ENCODE results near the gene TGM2.

TGM2 gene

DNA sequence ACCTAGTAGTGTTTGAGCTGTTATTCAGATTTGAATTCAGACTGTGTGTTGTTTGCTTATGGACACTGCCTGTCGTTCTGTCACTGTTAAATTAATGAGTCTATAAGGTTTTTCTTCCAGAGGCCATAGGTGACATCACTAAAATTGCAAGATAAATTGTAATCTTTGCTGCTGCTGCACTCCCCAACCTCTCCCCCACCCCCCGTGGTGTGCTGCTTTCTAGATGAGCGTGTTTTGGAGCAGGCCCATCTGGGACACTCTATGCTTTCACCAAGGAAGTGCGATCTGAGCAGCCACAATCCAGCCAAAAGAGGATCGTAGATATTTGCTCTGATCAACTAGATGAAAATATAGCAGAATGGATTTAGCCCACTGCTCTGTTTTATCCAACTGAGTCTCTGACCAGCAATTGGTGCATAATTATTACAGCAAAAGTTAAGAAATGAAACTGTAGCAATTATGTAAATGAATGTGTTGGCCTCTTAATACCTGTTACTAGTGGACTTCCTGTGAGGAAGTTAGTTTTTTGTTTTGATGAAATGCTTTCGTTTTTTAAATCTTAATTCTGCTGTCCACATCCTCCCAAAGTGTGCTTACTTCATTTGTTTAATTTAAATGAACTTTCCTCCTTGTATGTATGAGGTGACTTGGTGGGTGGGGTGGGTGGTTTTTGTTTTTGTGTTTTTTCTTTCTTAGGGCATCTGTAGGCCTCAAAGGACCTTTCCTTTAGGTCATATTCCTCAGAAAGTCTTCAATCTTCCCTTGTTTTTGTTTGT lies 73.4 kb downstream of the TGM2 start:
- DNase-seq = no peak

DNA sequence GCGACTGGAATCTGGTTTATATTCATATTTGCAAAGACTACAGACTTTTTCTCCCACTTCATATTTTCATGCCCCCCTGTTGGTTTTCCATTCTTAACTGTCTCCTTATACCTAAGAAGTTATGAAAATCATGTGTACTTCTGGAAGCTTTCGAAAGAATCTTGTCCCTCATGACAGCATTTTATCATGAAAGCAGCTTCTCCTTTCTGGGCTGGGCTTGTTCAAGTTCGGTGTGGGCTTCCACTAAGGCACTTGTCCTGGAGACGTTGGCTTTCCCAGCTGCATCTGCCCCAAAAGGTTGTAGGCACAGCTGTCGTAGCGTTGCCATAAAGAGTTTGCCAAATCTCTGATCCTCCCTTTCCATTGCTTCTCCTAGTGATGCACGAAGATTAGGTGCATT lies 75.0 kb downstream of the TGM2 start:
- no peak for DNase-seq

DNA sequence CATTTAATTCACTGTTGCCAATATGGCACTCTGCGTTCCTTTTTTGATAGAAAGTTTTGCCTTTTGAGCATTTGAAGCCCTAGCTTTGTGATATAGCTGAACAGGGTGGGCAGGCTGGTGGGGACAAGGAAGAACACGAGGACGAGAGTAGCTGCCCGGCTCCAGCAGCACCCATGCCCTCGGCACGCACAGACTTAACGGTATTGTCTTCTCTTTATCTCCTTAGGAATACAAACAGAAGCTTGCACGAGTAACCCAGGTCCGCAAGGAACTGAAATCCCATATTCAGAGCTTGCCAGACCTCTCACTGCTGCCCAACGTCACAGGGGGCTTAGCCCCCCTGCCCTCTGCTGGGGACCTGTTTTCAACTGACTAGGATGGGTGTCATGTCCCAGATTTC lies 75.6 kb downstream of the TGM2 start:
- no peak for DNase-seq

DNA sequence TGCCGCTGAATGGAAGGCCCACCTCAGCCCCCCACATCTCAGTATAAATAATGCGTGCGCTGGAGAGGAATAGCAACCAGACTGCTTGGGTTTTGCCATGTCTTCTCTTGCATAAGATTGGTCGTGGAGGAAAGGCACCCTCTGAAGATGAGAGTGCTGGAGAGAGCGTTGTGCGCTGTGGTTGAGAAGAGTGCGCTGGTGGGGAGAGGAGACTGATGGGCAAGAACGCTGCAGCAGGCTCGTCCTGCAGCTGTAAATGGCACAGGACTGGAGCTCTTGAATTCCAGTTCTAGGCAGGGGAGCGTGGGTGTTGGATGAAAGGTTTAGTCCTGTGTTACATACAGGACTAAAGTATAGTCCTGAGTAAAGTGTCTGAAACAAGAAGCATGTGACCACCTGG lies 80.0 kb downstream of the TGM2 start:
- no peak for DNase-seq

DNA sequence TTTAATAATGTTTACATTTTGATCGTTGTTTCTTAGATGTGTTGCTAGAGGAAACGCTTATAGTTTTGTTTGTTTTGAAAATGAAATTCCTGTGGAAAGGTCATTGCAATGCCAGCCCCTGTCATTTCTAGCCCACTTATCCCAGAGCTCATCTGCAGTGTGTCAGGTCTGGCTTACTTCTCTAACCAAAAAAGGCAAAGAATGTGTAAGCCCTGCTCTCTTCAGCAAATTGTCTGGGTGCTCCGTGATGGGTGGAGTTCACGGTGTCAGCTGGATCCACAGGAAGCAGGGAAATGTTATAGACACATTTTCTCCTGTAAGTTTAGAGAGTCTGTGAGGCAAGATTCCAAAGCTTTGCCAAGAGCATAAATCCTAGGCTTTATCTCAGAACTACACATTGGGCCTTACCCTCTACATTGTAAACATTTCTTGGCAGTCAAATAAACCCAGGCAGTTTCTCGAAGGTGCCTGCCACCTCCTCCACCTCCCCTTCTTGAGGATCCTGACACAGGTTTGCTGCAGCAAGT lies 80.6 kb downstream of the TGM2 start:
- DNase-seq = no peak

DNA sequence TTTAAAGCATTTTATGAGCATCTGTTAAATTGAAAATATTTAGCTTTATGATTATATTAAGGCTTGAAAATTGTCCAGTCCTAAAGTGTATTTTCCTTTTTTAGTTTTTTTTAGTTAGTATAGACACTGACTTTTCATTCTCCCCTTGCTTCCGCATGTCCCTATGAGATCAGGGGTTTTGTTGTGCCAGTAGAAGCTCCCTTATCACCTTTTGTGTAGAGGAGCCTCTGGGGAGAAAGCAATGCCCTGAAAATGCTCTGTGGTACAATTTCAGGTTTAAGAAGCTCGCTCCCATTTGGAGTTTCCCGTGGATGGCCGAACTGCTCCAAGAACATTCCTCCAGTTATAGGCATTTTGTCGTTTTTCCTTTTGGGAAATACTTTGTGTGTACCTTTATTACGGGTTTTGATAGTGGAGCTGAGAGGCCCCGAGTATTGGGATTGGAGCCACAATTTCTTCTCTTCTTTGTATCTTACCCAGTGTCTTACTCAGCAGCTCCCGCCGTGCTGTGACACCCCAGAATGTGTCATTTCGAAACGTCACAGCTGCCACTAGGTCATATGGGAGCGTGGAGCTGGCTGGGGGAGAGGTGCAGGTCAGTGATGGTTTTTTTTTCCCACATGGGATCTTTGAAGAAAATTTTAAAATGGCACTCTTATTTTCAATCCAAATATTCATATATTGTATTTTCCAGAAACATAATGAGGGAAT lies 81.6 kb downstream of the TGM2 start:
- DNase-seq = no peak

DNA sequence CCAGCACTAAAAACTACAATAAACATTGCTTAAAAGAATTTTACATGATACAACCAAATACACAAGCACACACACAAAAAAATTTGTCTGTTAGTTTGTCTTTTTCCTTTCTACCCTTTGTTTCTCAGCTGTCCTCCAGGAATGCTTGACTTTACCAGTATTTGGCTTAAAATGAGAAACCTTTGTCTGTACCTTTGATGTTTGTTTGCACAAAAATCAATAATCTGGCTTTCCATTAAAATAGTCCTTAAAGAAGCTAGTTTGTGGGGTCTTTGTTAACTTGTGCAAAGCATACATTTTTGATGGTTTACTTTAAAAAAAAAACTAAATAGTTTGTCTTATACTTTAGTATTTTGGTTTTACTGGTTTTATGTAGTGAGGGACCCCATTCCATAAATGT lies 82.2 kb downstream of the TGM2 start:
- DNase-seq = no peak

DNA sequence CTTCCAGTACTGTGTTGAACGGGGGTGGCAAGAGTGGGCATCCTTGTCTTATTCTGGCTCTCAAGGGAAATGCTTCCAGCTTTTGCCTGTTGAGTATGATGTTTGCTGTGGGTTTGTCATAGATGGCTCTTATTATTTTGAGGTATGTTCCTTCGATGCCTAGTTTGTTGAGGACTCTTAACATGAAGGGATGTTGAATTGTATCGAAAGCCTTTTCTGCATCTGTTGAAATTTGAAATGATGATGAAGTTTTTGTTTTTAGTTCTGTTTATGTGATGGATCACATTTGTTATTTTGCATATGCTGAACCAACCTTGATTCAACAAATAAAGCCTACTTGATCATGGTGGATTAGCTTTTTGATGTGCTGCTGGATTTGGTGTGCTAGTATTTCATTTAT lies 83.5 kb downstream of the TGM2 start:
- no peak for DNase-seq

DNA sequence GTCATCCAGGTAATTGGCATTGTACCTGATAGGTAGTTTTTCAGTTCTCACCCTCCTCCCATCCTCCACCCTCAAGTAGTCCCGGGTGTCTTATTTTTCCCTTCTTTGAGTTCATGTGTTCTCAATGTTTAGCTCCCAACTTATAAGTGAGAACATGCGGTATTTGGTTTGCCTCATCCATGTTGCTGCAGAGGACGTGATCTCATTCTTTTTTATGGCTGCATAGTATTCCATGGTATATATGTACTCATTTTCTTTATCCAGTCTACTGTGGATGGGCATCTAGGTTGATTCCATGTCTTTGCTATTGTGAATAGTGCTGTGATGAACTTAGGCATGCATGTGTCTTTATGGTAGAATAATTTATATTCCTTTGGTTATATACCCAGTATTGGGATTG lies 85.7 kb downstream of the TGM2 start:
- DNase-seq = no peak

DNA sequence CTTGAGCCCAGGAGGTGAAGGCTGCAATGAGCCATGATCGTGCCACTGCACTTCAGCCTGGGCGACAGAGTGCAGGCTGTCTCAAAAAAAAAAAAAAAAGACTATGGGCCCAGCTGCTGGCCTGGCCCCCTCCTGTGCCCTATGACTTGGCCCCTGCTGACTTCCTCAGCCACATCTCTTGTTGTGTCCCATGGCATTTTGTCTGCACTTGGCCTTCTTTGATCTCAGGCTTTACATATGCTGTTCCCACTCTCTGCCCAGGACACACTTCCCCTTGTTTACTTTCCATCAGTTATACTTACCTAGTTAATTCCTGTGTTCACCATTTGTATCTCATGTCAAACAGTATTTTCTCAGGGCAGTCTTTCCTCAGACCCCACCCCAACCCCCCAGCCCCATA lies 87.0 kb downstream of the TGM2 start:
- DNase-seq = no peak
